Lower leg skin (tissue), 3 donors: ENCODE results near the gene STEAP3.

Experiments used
- CTCF ChIP-seq, 3 donors: fragments of 450-650 bp; IDR thresholded peaks; one replicate each; pipeline ENCODE4 v1.5.1; 2016; ENCODE audit warnings: antibody characterized with exemption in 3 of 3, mild to moderate bottlenecking in 3 of 3, moderate library complexity in 2 of 3
- POLR2A ChIP-seq, 2 donors: fragments of 450-650 bp; IDR thresholded peaks; one replicate each; pipeline ENCODE4 v1.6.1; 2016 to 2017; ENCODE audit warnings: antibody characterized with exemption in 2 of 2, mild to moderate bottlenecking in 1 of 2, moderate library complexity in 1 of 2

GRCh38 chr2:119263656-119264055 lies 40.0 kb downstream of the STEAP3 start:
- TF ChIP-seq CTCF (IDR thresholded peaks at IDR 0.05) (no peak), POLR2A (IDR thresholded peaks at IDR 0.05) (no peak)
